ENCODE data around the gene YIPF2. TPM values are rescaled to one million over a fixed set of nuclear protein-coding genes. Genes with fewer than 3 reads are reported as not detected.

YIPF2 gene
- total RNA-seq, 1 experiment from 2014 or later = 126 TPM

DNA sequence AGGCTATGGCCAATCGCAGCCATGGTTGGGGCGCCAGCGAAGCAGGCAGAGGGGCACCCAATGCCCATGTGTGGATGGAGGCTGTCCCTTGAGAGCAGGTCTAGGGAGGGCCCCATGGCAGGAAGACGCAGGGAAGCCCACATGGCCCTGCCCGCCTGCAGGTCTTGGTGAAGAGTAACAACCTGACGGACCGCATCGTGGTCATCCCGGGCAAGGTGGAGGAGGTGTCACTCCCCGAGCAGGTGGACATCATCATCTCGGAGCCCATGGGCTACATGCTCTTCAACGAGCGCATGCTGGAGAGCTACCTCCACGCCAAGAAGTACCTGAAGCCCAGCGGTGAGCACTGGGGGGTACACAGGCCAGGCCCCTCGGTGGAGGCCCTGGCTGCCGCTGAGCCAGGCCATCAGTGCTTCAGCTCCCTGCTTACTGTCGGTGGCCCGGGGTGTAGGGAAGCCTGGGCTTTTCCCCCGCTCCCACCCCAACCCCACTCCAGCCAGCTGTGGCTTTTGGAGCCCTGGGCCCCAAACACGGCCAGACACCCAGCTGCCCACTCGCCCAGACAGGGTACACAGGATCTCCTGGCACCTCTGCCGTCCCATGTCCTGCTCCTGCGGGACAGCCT, 14.6 kb downstream of the YIPF2 start:
- Histone ChIP-seq H3K27ac (ENCODE audit: low read length) (no peak overlapping the region), H3K79me2 (ENCODE audit: low read length) (no peaks in the 10 kb centered on the region), H3F3A (ENCODE audit: low read length, unreplicated experiment) (no peaks in the 10 kb centered on the region), H2AFZ (ENCODE audit: low read length) (no peak overlapping the region), H3K4me1 (ENCODE audit: insufficient read depth, low read length) (peaks cover 15% of the 10 kb centered on the region), H3K9me3 (ENCODE audit: low read length) (no peaks in the 10 kb centered on the region), H3K4me2 (ENCODE audit: low read length) (no peak overlapping the region), H4K20me1 (ENCODE audit: low read length) (no peaks in the 10 kb centered on the region), H3K9ac (ENCODE audit: low read length) (no peak overlapping the region), H3K36me3 (ENCODE audit: low read depth, low read length) (peaks cover 15% of the 10 kb centered on the region), H3K27me3 (ENCODE audit: low read length) (no peaks in the 10 kb centered on the region), H3K4me3 (ENCODE audit: low read length) (no peak overlapping the region), H3K9me2 (replicated peaks; ENCODE audit: low read length) (no peaks in the 10 kb centered on the region)
- no TSS peak for BruUV-seq (replicated peaks)
- TF ChIP-seq EZH2phosphoT487 (IDR thresholded peaks at IDR 0.05; ENCODE audit: borderline replicate concordance, low read length) (no peak), EZH2 (IDR thresholded peaks at IDR 0.05; ENCODE audit: low read length, unreplicated experiment) (no peak)
- TF ChIP-seq, protein P1, sequence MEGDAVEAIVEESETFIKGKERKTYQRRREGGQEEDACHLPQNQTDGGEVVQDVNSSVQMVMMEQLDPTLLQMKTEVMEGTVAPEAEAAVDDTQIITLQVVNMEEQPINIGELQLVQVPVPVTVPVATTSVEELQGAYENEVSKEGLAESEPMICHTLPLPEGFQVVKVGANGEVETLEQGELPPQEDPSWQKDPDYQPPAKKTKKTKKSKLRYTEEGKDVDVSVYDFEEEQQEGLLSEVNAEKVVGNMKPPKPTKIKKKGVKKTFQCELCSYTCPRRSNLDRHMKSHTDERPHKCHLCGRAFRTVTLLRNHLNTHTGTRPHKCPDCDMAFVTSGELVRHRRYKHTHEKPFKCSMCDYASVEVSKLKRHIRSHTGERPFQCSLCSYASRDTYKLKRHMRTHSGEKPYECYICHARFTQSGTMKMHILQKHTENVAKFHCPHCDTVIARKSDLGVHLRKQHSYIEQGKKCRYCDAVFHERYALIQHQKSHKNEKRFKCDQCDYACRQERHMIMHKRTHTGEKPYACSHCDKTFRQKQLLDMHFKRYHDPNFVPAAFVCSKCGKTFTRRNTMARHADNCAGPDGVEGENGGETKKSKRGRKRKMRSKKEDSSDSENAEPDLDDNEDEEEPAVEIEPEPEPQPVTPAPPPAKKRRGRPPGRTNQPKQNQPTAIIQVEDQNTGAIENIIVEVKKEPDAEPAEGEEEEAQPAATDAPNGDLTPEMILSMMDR (conservative IDR thresholded peaks at IDR 0.05; ENCODE audit: low read depth, low read length) = no peak
- CTCF ChIA-PET = no interaction called here
- no peak for ATAC-seq
- POLR2A ChIA-PET (ENCODE audit: unreplicated experiment) = no interaction called here
- intact Hi-C loops (cut with micrococcal nuclease) = no loop called here
- no peak for DNase-seq

DNA sequence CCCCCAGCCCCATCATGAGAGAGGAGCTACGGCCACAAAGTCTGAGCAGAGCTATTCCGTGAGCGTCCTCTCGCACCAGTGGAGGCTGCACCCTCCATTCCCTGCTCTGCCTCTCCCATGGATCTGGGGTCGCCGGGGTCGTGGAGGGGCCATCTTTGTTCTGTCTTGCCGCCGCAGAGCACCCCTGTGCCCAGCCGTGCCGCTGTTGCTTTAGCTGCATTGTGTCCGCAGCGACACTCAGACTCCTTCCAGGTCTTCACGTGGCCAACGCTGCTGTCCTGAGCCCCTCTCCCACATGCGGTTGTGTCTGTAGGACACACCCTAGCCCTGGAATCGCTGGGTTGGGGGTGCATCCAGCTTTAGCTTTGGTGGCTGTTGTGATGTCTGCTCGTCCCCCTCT, 15.8 kb downstream of the YIPF2 start:
- H3K79me2 ChIP-seq (ENCODE audit: low read length) = no peaks in the 10 kb centered on the region
- H3K9ac ChIP-seq (ENCODE audit: low read length) = no peak overlapping the region
- H3K36me3 ChIP-seq (ENCODE audit: low read depth, low read length) = peaks cover 21% of the 10 kb centered on the region
- intact Hi-C loops (cut with micrococcal nuclease) = no loop called here
- BruUV-seq (replicated peaks) = no TSS peak
- no peaks in the 10 kb centered on the region for H3K9me3 ChIP-seq (ENCODE audit: low read length)
- DNase-seq (no peak), ATAC-seq (no peak)
- no peaks in the 10 kb centered on the region for H3K27me3 ChIP-seq (ENCODE audit: low read length)
- no peaks in the 10 kb centered on the region for H3K9me2 ChIP-seq (replicated peaks; ENCODE audit: low read length)
- H3K4me2 ChIP-seq (ENCODE audit: low read length) = no peak overlapping the region
- CTCF ChIA-PET = no interaction called here
- H4K20me1 ChIP-seq (ENCODE audit: low read length) = no peaks in the 10 kb centered on the region
- TF ChIP-seq EZH2phosphoT487 (IDR thresholded peaks at IDR 0.05; ENCODE audit: borderline replicate concordance, low read length) (no peak), EZH2 (IDR thresholded peaks at IDR 0.05; ENCODE audit: low read length, unreplicated experiment) (no peak)
- TF ChIP-seq, protein P1 (conservative IDR thresholded peaks at IDR 0.05; ENCODE audit: low read depth, low read length) = no peak
- H3K27ac ChIP-seq (ENCODE audit: low read length) = no peak overlapping the region
- H3F3A ChIP-seq (ENCODE audit: low read length, unreplicated experiment) = no peaks in the 10 kb centered on the region
- no peak overlapping the region for H3K4me3 ChIP-seq (ENCODE audit: low read length)
- POLR2A ChIA-PET (ENCODE audit: unreplicated experiment) = no interaction called here
- no peak overlapping the region for H2AFZ ChIP-seq (ENCODE audit: low read length)
- peaks cover 15% of the 10 kb centered on the region for H3K4me1 ChIP-seq (ENCODE audit: insufficient read depth, low read length)

DNA sequence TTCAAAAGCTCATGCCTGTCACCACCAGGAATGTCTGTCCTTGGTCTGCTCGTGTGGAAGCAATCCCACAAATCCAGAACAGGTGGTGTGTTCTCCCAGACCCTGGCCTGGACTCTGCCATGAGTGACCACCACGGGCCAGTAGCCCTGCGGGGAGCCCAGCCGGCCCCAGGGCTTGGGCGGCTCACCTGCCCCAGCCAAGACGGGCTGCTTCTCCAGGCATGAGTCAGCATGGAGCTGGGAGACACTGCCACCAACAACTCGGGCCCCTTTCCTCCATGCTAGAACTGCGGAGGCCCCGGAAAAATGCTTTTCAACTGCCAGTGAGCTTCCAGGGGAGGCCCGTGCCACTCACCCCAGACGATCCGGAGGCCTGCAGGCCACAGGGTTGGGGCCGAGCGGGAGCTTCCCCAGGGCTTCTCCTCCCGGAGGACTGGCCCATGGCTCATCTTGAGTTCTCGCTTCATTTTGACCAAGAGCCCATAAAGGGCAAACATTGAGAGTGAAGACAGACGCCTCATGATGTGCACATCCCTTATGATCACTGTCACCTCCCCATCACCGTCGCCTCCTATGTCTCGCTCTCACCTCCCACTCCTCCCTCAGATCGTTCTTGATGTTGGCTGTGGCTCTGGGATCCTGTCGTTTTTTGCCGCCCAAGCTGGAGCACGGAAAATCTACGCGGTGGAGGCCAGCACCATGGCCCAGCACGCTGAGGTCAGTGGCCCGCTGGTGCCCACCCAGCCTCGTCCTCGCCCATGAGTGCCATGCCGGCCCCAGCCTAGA, 16.7 kb downstream of the YIPF2 start:
- DNase-seq (no peak), ATAC-seq (no peak)
- Histone ChIP-seq H3K9me3 (ENCODE audit: low read length) (no peaks in the 10 kb centered on the region), H3K9me2 (replicated peaks; ENCODE audit: low read length) (no peaks in the 10 kb centered on the region), H3K79me2 (ENCODE audit: low read length) (no peaks in the 10 kb centered on the region), H3K27ac (ENCODE audit: low read length) (no peak overlapping the region), H3K27me3 (ENCODE audit: low read length) (no peaks in the 10 kb centered on the region), H3K4me1 (ENCODE audit: insufficient read depth, low read length) (peaks cover 15% of the 10 kb centered on the region), H2AFZ (ENCODE audit: low read length) (no peak overlapping the region), H3K4me2 (ENCODE audit: low read length) (no peak overlapping the region), H3K36me3 (ENCODE audit: low read depth, low read length) (peaks cover 21% of the 10 kb centered on the region), H3F3A (ENCODE audit: low read length, unreplicated experiment) (no peaks in the 10 kb centered on the region), H3K4me3 (ENCODE audit: low read length) (no peak overlapping the region), H3K9ac (ENCODE audit: low read length) (no peak overlapping the region), H4K20me1 (ENCODE audit: low read length) (no peaks in the 10 kb centered on the region)
- ChIA-PET POLR2A (ENCODE audit: unreplicated experiment) (no interaction called here), CTCF (no interaction called here)
- TF ChIP-seq, protein P1 (conservative IDR thresholded peaks at IDR 0.05; ENCODE audit: low read depth, low read length) = no peak
- TF ChIP-seq EZH2phosphoT487 (IDR thresholded peaks at IDR 0.05; ENCODE audit: borderline replicate concordance, low read length) (no peak), EZH2 (IDR thresholded peaks at IDR 0.05; ENCODE audit: low read length, unreplicated experiment) (no peak)
- no TSS peak for BruUV-seq (replicated peaks)
- intact Hi-C loops (cut with micrococcal nuclease) = no loop called here

Data from PC-3 (cell line).